ENCODE results near the gene LRBA.

DNA sequence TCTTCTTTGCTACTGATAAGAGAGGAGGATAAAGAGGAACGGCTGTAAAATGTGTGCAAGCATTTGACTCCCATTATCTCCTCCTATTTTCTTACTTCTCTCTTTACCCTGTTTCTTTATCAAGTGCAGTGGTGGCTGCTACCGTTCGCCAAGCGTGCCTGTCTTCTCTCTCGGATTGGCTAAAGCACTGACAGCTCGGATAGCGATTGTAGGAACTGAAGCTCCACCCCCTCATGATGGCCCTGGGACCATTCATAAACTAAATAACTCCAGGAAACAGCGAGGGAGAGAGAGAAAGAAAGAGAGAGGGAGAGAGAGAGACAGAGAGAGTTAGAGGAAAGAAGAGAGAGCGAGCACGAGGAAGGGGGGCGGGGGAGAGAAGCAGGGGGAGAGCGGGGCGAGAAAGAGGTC lies 433.4 kb downstream of the LRBA start:
- TF ChIP-seq POLR2A (IDR thresholded peaks at IDR 0.05; ENCODE audit: low read depth) (no peak), CTCF (IDR thresholded peaks at IDR 0.05) (no peak), EP300 (IDR thresholded peaks at IDR 0.05) (no peak)
